Liver (tissue), 3 donors: Measurements from ENCODE around the gene ARRDC3.

ENCODE experiments used
- CTCF ChIP-seq: fragments of 150-350 bp; IDR thresholded peaks from 2 replicates; pipeline ENCODE4 v1.5.1; 2017; ENCODE audit warnings: improper control_type of control experiment, low read depth, low read length; ENCODE audit not compliant: missing input control
- FOXA2 ChIP-seq: IDR thresholded peaks from 2 replicates; pipeline ENCODE4 v1.6.1; 2016; ENCODE audit warnings: antibody characterized with exemption
- GABPA ChIP-seq, 2 donors: IDR thresholded peaks in 1 of 2; conservative IDR thresholded peaks in 1 of 2; 2 replicates each; pipeline ENCODE4 v1.6.1; 2016; ENCODE audit warnings: antibody characterized with exemption in 2 of 2, mild to moderate bottlenecking in 1 of 2, moderate library complexity in 1 of 2
- MAX ChIP-seq: IDR thresholded peaks from 2 replicates; pipeline ENCODE4 v1.6.1; 2016; ENCODE audit warnings: antibody characterized with exemption
- REST ChIP-seq: IDR thresholded peaks from 2 replicates; pipeline ENCODE4 v1.6.1; 2016; ENCODE audit warnings: antibody characterized with exemption, mild to moderate bottlenecking
- YY1 ChIP-seq: IDR thresholded peaks from 2 replicates; pipeline ENCODE4 v1.6.1; 2016; ENCODE audit warnings: antibody characterized with exemption, mild to moderate bottlenecking
- donor health status: healthy.
- donor health status: healthy.

DNA sequence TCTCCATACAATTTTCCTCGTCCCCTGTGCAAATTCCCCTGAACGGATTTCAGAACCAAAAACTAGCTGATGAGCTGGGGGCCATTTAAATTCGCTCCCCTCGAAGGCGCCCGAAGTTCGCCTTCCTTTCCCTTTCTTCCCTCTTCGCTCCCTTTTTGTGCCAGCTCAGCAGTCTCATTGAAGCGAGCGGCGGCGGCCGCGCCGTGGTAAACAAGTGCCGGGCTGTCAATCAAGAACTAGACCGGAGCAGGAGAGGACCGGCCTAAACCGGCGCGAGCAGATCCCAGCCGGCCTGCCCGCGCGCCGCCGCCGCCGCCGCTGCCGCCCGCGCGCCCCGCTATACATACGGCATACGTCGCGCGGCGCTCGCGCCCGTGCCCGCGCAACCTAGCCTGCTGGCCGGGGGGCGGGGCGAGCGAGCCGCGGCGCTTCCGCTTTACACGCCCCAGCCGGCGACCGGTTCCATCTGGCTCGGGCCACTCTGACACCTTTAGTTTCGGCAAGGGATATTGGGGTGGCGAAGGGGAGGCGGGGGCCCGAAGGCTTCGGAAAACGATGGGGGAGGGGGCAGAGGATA lies 3.1 kb downstream of the ARRDC3 start:
- TF ChIP-seq CTCF (no peak), MAX (no peak), YY1 (peak; percentile 92), REST (peak; percentile 72), GABPA (IDR thresholded peaks at IDR 0.05 in 1 of 2, conservative IDR thresholded peaks at IDR 0.05 in 1 of 2) (peak in 1 of 2 donors; percentile 49), FOXA2 (peak; percentile 17)
